GDM1 (cell line): ENCODE data around the gene IL1RAPL2.
"Not testable (repeated sequence)": the region's sequence is repeated elsewhere in the genome, so short reads cannot be mapped to it uniquely, and the experiment has no call there.

Source experiments
- DNase-seq: peaks from one replicate; lab custom pipeline; 2025; lab: John Stamatoyannopoulos, UW

Gene IL1RAPL2

DNA sequence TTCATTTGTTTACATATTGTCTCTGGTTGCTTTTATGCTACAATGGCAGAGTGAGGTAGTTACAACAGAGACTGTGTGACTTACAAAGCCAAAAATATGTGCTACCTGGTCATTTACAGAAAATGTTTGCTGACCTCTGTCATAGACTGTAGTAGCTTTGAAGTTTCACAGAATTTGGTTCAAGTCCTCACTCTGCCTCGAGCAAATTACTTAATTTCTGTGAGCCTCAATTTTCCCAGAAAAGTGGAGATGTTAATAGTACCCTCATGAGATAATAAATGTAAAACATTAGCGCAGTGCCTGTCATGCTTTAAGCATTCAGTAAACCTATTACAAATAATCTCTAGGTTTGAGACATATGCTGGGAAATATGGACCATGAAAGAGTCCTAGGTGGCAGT, 1237.9 kb downstream of the IL1RAPL2 start:
- no peak for DNase-seq

DNA sequence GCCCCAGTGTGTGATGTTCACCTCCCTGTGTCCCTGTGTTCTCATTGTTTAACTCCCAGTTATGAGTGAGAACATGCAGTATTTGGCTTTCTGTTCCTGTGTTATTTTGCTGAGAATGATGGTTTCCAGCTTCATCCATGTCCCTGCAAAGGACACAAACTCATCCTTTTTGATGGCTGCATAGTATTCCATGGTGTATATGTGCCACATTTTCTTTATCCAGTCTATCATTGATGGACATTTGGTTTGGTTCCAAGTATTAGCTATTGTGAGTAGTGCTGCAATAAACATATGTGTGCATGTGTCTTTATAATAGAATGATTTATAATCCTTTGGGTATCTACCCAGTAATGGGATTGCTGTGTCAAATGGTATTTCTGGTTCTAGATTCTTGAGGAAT, 1239.7 kb downstream of the IL1RAPL2 start:
- not testable (repeated sequence) for DNase-seq

DNA sequence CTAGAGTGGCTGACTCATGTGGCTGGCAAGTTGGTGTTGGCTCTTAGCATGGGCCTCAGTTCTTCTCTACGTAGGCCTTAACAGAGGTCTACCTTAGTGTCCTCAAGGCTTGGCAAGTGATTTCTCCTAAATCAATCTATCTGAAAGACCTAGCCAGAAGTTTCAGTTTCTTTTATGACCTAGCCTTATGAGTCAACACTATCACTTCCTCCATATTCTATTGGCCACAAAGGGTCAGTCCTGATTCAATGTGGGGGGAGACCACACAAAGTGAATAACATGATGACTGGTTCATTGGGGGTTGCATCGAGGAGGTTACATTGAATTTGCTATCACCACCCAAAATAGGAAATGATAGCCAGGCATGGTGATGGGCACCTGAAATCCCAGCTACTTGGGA, 1250.5 kb downstream of the IL1RAPL2 start:
- no peak for DNase-seq
